Activated CD4-positive, alpha-beta T cell treated with anti-CD3 and anti-CD28 coated beads for 36 hours (primary cell): ENCODE data around the gene INPP5D. TPM values are rescaled to one million over a fixed set of nuclear protein-coding genes. Genes with fewer than 3 reads are reported as not detected.

Source experiments
- ATAC-seq: fragments of 200-7000 bp; cut with Tn5 transposase; one replicate; pipeline ENCODE4 v1.10.0; 2021; ENCODE audit warnings: mild to moderate bottlenecking, moderate library complexity
- CTCF ChIA-PET: fragments of 350-600 bp; sonication (Branson Sonifier 250); formaldehyde crosslinking; loops from one replicate; lab custom pipeline; 2021; ENCODE audit warnings: antibody characterized with exemption; lab: Charles Lee
- POLR2A ChIA-PET: fragments of 350-600 bp; sonication (Branson Sonifier 250); formaldehyde crosslinking; loops from one replicate; lab custom pipeline; 2021; ENCODE audit warnings: antibody characterized with exemption, inconsistent platforms; lab: Charles Lee
- DNase-seq: peaks from one replicate; pipeline ENCODE4 v3.0.0-alpha.2; 2020
- H3K27ac Mint-ChIP-seq: one replicate; pipeline ENCODE4 v1.8.0; 2021; ENCODE audit warnings: mixed read lengths
- H3K27me3 Mint-ChIP-seq: one replicate; pipeline ENCODE4 v1.8.0; 2021; ENCODE audit warnings: mixed read lengths
- H3K36me3 Mint-ChIP-seq: one replicate; pipeline ENCODE4 v1.8.0; 2021; ENCODE audit warnings: low read depth, mixed read lengths
- H3K4me1 Mint-ChIP-seq: one replicate; pipeline ENCODE4 v1.8.0; 2021; ENCODE audit warnings: mixed read lengths
- H3K4me3 Mint-ChIP-seq: one replicate; pipeline ENCODE4 v1.8.0; 2021; ENCODE audit warnings: mild to moderate bottlenecking, moderate library complexity, mixed read lengths
- H3K9me3 Mint-ChIP-seq: one replicate; pipeline ENCODE4 v1.8.0; 2021; ENCODE audit warnings: low read depth, mixed read lengths
- intact Hi-C, 2 experiments: fragments of 100-400 bp; cut with DNase I in 1 of 2; cut with micrococcal nuclease in 1 of 2; formaldehyde crosslinking; loops; one replicate each; pipeline versions ENCODE4 v1.14.2 to v1.15.1; 2022 to 2024; cut with DNase I, micrococcal nuclease
- total RNA-seq, 2 experiments: library from RNA; stranded (reverse); gene quantifications; one replicate each; pipeline ENCODE4 v1.2.3, GENCODE V29; 2021

The INPP5D gene
- total RNA-seq, 2 experiments from 2014 or later: 40.5 to 53.4 TPM

- Mint-ChIP-seq H3K4me3 (no peak overlapping the region), H3K4me1 (peaks cover 21% of the 10 kb centered on the region), H3K36me3 (peaks cover 4% of the 10 kb centered on the region), H3K9me3 (no peaks in the 10 kb centered on the region), H3K27ac (peak overlapping the region; percentile 40), H3K27me3 (no peaks in the 10 kb centered on the region)
- no peak for DNase-seq
- no peak for ATAC-seq
- intact Hi-C loops: loop anchor here in 1 of 2 experiments (10.0 kb wide), 1 partner anchor 454 kb away; no protein-coding TSS in a partner anchor
- CTCF ChIA-PET: interaction anchor here (1.3 to 3.4 kb wide), 5 partner anchors 21 to 195 kb away, joined by 4 to 22 read pairs (median 5); partner anchors contain the start of gene ATG16L1
- POLR2A ChIA-PET: interaction anchor here (0.6 kb wide), 1 partner anchor 31 kb away, joined by 3 read pairs; no protein-coding TSS in a partner anchor
These were observed 1.2 kb upstream of the INPP5D start for GRCh38 chr2:233058717-233059546.

GRCh38 chr2:233059547-233059796, 670 bp upstream of the INPP5D start:
- Mint-ChIP-seq H3K9me3 (no peaks in the 10 kb centered on the region), H3K36me3 (peaks cover 4% of the 10 kb centered on the region), H3K27ac (peak overlapping the region; percentile 90), H3K4me3 (peak overlapping the region; percentile 96), H3K4me1 (peaks cover 26% of the 10 kb centered on the region), H3K27me3 (no peaks in the 10 kb centered on the region)
- intact Hi-C loops: loop anchor here in 1 of 2 experiments (10.0 kb wide), 1 partner anchor 455 kb away; no protein-coding TSS in a partner anchor
- ChIA-PET POLR2A (interaction anchor here (0.6 to 0.7 kb wide), 3 partner anchors 16 to 208 kb away, joined by 3 read pairs; no protein-coding TSS in a partner anchor), CTCF (interaction anchor here (1.3 to 3.4 kb wide), 8 partner anchors 8 to 195 kb away, joined by 4 to 22 read pairs (median 9); partner anchors contain the start of gene ATG16L1)
- ATAC-seq (no peak), DNase-seq (peak; percentile 53)

- Mint-ChIP-seq H3K36me3 (peaks cover 4% of the 10 kb centered on the region), H3K27ac (peak overlapping the region; percentile 90), H3K9me3 (no peaks in the 10 kb centered on the region), H3K4me1 (peaks cover 32% of the 10 kb centered on the region), H3K27me3 (no peaks in the 10 kb centered on the region), H3K4me3 (peak overlapping the region; percentile 96)
- ChIA-PET CTCF (interaction anchor here (0.7 to 3.4 kb wide), 20 partner anchors 9 to 208 kb away, joined by 3 to 22 read pairs (median 4); no protein-coding TSS in a partner anchor), POLR2A (interaction anchor here (0.5 to 2.4 kb wide), 5 partner anchors 17 to 1384 kb away, joined by 3 to 29 read pairs (median 4); partner anchors contain the start of gene ATG16L1)
- ATAC-seq: peak; percentile 9
- intact Hi-C loops: loop anchor here (1.0 to 5.0 kb wide), 7 partner anchors 40 to 363 kb away; partner anchors contain the start of genes ATG16L1 (in 1 of the 2), DGKD (in 1 of the 2) and GIGYF2 (in 1 of the 2)
- DNase-seq: no peak
These were observed 398 bp downstream of the INPP5D start for GRCh38 chr2:233060501-233060979.

- intact Hi-C loops: loop anchor here (1.0 to 5.0 kb wide), 9 partner anchors 21 to 364 kb away; partner anchors contain the start of genes ATG16L1 (in 2 of the 2), DGKD (in 1 of the 2) and GIGYF2 (in 1 of the 2)
- peak; percentile 24 for ATAC-seq
- ChIA-PET CTCF (interaction anchor here (0.7 to 3.4 kb wide), 20 partner anchors 9 to 208 kb away, joined by 3 to 22 read pairs (median 4); no protein-coding TSS in a partner anchor), POLR2A (interaction anchor here (0.5 to 2.4 kb wide), 7 partner anchors 17 to 1383 kb away, joined by 3 to 29 read pairs (median 9); partner anchors contain the start of gene ATG16L1)
- H3K4me3 Mint-ChIP-seq: peak overlapping the region; percentile 96
- peaks cover 33% of the 10 kb centered on the region for H3K4me1 Mint-ChIP-seq
- no peaks in the 10 kb centered on the region for H3K9me3 Mint-ChIP-seq
- H3K36me3 Mint-ChIP-seq: peaks cover 6% of the 10 kb centered on the region
- DNase-seq: peak; percentile 70
- H3K27ac Mint-ChIP-seq: peak overlapping the region; percentile 90
- H3K27me3 Mint-ChIP-seq: no peaks in the 10 kb centered on the region
These were observed 943 bp downstream of the INPP5D start for GRCh38 chr2:233060980-233061590.

GRCh38 chr2:233061591-233062450, 1.7 kb downstream of the INPP5D start:
- H3K4me3 Mint-ChIP-seq: peak overlapping the region; percentile 96
- ChIA-PET POLR2A (interaction anchor here (0.6 to 2.4 kb wide), 5 partner anchors 16 to 363 kb away, joined by 4 to 29 read pairs (median 11); no protein-coding TSS in a partner anchor), CTCF (interaction anchor here (0.7 to 3.4 kb wide), 10 partner anchors 9 to 194 kb away, joined by 3 to 22 read pairs (median 3); no protein-coding TSS in a partner anchor)
- H3K9me3 Mint-ChIP-seq: no peaks in the 10 kb centered on the region
- DNase-seq: peak; percentile 70
- peak overlapping the region; percentile 90 for H3K27ac Mint-ChIP-seq
- ATAC-seq: peak; percentile 51
- H3K4me1 Mint-ChIP-seq: peaks cover 40% of the 10 kb centered on the region
- intact Hi-C loops: loop anchor here (1.0 to 5.0 kb wide), 6 partner anchors 20 to 290 kb away; partner anchors contain the start of genes ATG16L1 (in 2 of the 2) and DGKD (in 1 of the 2)
- H3K36me3 Mint-ChIP-seq: peaks cover 9% of the 10 kb centered on the region
- no peaks in the 10 kb centered on the region for H3K27me3 Mint-ChIP-seq

GRCh38 chr2:233062451-233062850, 2.3 kb downstream of the INPP5D start:
- intact Hi-C loops: loop anchor here (5.0 kb wide), 2 partner anchors 170 to 290 kb away; partner anchors contain the start of gene DGKD (in 1 of the 2)
- H3K4me3 Mint-ChIP-seq: peak overlapping the region; percentile 96
- ChIA-PET POLR2A (no interaction called here), CTCF (no interaction called here)
- H3K36me3 Mint-ChIP-seq: peaks cover 15% of the 10 kb centered on the region
- H3K4me1 Mint-ChIP-seq: peaks cover 46% of the 10 kb centered on the region
- ATAC-seq (no peak), DNase-seq (no peak)
- no peaks in the 10 kb centered on the region for H3K9me3 Mint-ChIP-seq
- H3K27me3 Mint-ChIP-seq: no peaks in the 10 kb centered on the region
- peak overlapping the region; percentile 90 for H3K27ac Mint-ChIP-seq

GRCh38 chr2:233062946-233063268, 2.8 kb downstream of the INPP5D start:
- ChIA-PET CTCF (interaction anchor here (1.2 kb wide), 1 partner anchor 9 kb away, joined by 5 read pairs; no protein-coding TSS in a partner anchor), POLR2A (no interaction called here)
- no peaks in the 10 kb centered on the region for H3K9me3 Mint-ChIP-seq
- peaks cover 50% of the 10 kb centered on the region for H3K4me1 Mint-ChIP-seq
- H3K36me3 Mint-ChIP-seq: peaks cover 15% of the 10 kb centered on the region
- intact Hi-C loops: loop anchor here (5.0 kb wide), 2 partner anchors 169 to 289 kb away; partner anchors contain the start of gene DGKD (in 1 of the 2)
- peak overlapping the region; percentile 96 for H3K4me3 Mint-ChIP-seq
- H3K27ac Mint-ChIP-seq: peak overlapping the region; percentile 90
- no peaks in the 10 kb centered on the region for H3K27me3 Mint-ChIP-seq
- ATAC-seq (no peak), DNase-seq (no peak)

GRCh38 chr2:233063269-233063975, 3.3 kb downstream of the INPP5D start:
- no peak for ATAC-seq
- peak overlapping the region; percentile 90 for H3K27ac Mint-ChIP-seq
- H3K4me1 Mint-ChIP-seq: peaks cover 52% of the 10 kb centered on the region
- no peaks in the 10 kb centered on the region for H3K27me3 Mint-ChIP-seq
- peaks cover 16% of the 10 kb centered on the region for H3K36me3 Mint-ChIP-seq
- H3K4me3 Mint-ChIP-seq: peak overlapping the region; percentile 96
- DNase-seq: peak; percentile 45
- ChIA-PET POLR2A (interaction anchor here (0.6 to 1.7 kb wide), 2 partner anchors 18 to 171 kb away, joined by 4 to 6 read pairs; no protein-coding TSS in a partner anchor), CTCF (interaction anchor here (0.8 to 1.8 kb wide), 5 partner anchors 9 to 172 kb away, joined by 3 to 6 read pairs (median 4); no protein-coding TSS in a partner anchor)
- H3K9me3 Mint-ChIP-seq: no peaks in the 10 kb centered on the region
- intact Hi-C loops: loop anchor here (5.0 kb wide), 2 partner anchors 169 to 289 kb away; partner anchors contain the start of gene DGKD (in 1 of the 2)

- CTCF ChIA-PET: interaction anchor here (0.6 to 1.8 kb wide), 7 partner anchors 10 to 211 kb away, joined by 3 to 6 read pairs (median 4); no protein-coding TSS in a partner anchor
- DNase-seq: no peak
- intact Hi-C loops: loop anchor here (5.0 kb wide), 2 partner anchors 168 to 288 kb away; partner anchors contain the start of gene DGKD (in 1 of the 2)
- Mint-ChIP-seq H3K27ac (peak overlapping the region; percentile 90), H3K4me1 (peaks cover 56% of the 10 kb centered on the region), H3K36me3 (peaks cover 22% of the 10 kb centered on the region), H3K4me3 (no peak overlapping the region), H3K27me3 (no peaks in the 10 kb centered on the region), H3K9me3 (no peaks in the 10 kb centered on the region)
- POLR2A ChIA-PET: interaction anchor here (0.6 to 1.7 kb wide), 2 partner anchors 17 to 170 kb away, joined by 4 to 6 read pairs; no protein-coding TSS in a partner anchor
- no peak for ATAC-seq
These were observed 3.9 kb downstream of the INPP5D start for GRCh38 chr2:233063976-233064411.
